Measurements from ENCODE around the gene DBET.
A peak's percentile ranks its signal among the peaks of the same experiment; 100 is the strongest.
"Not testable (repeated sequence)": the region's sequence is repeated elsewhere in the genome, so short reads cannot be mapped to it uniquely, and the experiment has no call there.

DBET gene

GRCh38 chr4:190106611-190107480, 42.5 kb downstream of the DBET start:
- not testable (repeated sequence) for H3K36me3 Mint-ChIP-seq (ENCODE audit: low read depth); H3K27me3 Mint-ChIP-seq; H3K4me1 Mint-ChIP-seq; ATAC-seq; H3K27ac Mint-ChIP-seq; H3K4me3 Mint-ChIP-seq; H3K9me3 Mint-ChIP-seq
- peak; percentile 4 for DNase-seq

DNA sequence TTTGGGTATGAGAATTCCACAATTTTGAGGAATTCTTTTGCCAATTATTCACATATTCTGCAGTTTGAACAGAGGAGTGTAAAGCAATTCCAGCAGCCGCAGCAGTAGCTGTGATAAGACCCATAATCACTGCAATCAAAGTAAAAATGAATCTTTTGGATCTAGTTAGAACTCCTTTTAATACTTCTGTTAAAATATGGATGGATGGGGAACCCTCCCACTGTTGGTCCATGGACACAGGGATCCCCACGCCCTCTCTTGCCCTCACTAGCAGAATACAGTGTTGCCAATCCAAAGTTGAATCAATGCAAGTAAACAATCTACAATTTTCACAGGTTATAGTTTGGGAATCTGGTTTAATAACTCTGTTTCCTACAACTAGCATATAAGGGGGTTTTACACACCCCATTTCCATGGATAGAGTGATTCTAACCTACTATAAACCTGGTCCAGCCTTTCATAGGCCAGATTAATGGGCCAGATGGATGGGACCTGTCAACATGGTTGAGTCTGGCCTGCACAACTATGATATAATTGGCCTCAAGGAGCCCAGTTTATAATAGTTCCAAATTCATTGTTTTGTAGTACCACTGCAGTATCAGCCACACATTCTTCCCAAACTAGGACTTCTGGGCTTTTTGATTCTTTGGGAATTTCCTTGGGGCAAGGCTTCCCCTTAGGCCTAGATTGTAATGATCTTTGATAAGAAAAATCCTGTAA, 43.6 kb downstream of the DBET start:
- H3K4me1 Mint-ChIP-seq; ATAC-seq; H3K27ac Mint-ChIP-seq; H3K36me3 Mint-ChIP-seq (ENCODE audit: low read depth); H3K9me3 Mint-ChIP-seq; H3K4me3 Mint-ChIP-seq; H3K27me3 Mint-ChIP-seq; DNase-seq: not testable (repeated sequence)

- DNase-seq = peak; percentile 1
- H3K27ac Mint-ChIP-seq; ATAC-seq; H3K36me3 Mint-ChIP-seq (ENCODE audit: low read depth); H3K4me3 Mint-ChIP-seq; H3K4me1 Mint-ChIP-seq; H3K27me3 Mint-ChIP-seq; H3K9me3 Mint-ChIP-seq: not testable (repeated sequence)
These were observed 44.5 kb downstream of the DBET start for GRCh38 chr4:190108756-190109155.

DNA sequence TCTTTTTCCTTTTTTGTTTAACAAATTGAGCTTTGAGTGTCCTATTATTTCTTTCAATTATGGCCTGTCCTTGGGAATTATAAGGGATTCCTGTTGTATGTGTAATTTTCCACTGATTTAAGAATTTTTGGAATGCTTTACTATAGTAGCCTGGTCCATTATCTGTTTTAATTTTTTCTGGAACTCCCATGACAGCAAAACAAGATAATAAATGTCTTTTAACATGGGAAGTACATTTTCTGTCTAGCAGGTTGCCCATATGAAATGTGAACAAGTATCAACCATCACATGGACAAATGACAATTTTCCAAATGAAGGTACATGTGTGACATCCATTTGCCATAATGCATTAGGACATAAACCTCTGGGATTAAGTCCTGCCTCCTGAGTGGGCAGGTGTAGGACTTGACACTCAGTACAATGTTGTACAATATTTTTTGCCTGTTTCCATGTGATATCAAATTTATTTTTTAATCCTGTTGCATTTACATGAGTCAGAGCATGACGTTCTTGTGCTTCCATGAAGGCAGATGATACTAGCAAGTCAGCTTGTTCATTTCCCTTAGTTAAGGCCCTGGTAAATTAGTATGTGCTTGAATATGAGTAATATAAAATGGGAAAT, 45.2 kb downstream of the DBET start:
- H3K4me1 Mint-ChIP-seq; H3K27ac Mint-ChIP-seq; ATAC-seq; DNase-seq; H3K36me3 Mint-ChIP-seq (ENCODE audit: low read depth); H3K4me3 Mint-ChIP-seq; H3K27me3 Mint-ChIP-seq; H3K9me3 Mint-ChIP-seq: not testable (repeated sequence)

DNA sequence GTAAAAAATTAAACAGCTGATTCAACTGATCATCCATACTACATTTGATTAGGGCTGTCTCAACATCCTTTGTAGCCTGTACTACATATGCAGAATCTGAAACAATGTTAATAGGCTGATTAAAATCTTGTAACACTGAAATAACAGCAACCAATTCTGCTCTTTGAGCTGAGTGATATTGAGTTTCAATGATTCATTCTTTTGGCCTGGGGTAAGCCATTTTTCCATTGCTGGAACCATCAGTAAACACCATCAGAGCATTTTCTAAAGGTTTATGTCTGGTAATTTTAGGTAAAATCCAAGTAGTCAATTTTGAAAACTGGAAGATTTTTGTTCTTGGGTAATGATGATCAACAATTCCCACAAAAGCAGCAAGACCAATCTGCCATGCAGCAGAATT, 45.7 kb downstream of the DBET start:
- not testable (repeated sequence) for H3K27ac Mint-ChIP-seq, DNase-seq, H3K4me3 Mint-ChIP-seq

DNA sequence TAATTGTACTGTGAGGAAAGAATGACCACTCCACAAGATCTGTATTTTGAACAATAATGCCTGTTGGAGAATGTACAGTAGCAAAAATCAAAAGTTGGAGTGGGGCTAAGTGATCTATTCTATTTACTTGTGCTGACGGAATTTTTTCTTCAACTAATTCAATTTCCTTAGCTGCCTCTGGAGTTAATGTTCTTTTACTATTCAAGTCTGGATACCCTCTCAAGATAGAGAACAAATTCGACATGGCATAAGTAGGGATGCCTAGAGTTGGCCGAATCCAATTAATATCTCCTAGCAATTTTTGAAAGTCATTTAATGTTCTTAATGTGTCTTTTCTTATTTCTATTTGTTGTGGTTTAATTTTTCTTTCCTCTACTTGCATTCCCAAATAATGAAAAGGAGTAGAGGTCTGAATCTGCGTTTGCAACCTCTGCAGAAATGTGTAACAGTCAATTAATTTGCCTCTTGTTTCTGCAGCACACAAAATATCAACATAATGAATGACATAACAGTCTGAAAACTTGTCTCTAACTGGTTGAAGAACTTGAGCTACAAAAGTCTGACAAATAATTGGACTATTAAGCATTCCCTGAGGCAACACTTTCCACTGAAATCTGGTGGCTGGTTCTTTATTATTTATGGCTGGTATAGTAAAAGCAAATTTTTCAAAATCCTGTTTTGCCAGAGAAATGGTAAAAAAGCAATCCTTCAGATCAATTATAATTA, 46.4 kb downstream of the DBET start:
- H3K9me3 Mint-ChIP-seq; ATAC-seq; H3K36me3 Mint-ChIP-seq (ENCODE audit: low read depth); H3K4me3 Mint-ChIP-seq; DNase-seq; H3K4me1 Mint-ChIP-seq; H3K27me3 Mint-ChIP-seq; H3K27ac Mint-ChIP-seq: not testable (repeated sequence)

More for the DNA sequence above, 45.7 kb downstream of the DBET start:
- ATAC-seq; H3K9me3 Mint-ChIP-seq; H3K27me3 Mint-ChIP-seq; H3K4me1 Mint-ChIP-seq; H3K36me3 Mint-ChIP-seq (ENCODE audit: low read depth): not testable (repeated sequence)

DNA sequence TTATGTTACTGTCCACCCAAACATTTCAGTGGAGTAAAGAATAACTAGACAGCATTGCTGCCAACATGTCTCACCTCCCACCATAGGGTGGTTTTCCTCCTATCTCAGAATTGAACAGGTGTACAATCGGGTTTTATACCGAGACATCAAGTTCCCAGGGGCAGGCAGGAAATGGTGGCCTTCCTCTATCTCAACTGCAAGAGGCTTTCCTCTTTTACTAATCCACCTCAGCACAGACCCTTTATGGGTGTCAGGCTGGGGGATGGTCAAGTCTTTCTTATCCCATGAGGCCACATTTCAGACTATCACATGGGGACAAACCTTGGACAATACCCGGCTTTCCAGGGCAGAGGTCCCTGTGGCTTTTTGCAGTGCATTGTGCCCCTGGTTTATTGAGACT, 48.6 kb downstream of the DBET start:
- H3K9me3 Mint-ChIP-seq; H3K27ac Mint-ChIP-seq; DNase-seq; ATAC-seq; H3K4me1 Mint-ChIP-seq; H3K27me3 Mint-ChIP-seq; H3K36me3 Mint-ChIP-seq (ENCODE audit: low read depth); H3K4me3 Mint-ChIP-seq: not testable (repeated sequence)

DNA sequence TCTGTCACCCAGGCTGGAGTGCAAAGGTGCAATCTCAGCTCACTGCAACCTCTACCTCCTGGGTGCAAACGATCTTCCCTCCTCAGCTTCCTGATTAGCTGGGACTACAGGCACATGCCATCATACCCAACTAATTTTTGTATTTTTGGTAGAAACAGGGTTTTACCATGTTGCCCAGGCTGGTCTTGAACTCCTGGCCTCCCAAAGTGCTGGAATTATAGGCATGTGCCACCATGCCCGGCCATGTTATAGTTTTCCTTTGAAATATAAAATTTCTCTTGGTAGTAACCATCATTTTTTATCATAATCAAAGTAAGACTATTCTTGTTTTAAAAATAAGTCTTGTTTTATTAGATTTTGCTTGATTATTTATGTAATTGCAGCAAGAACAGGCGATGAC, 50.7 kb downstream of the DBET start:
- ATAC-seq; H3K4me1 Mint-ChIP-seq; H3K36me3 Mint-ChIP-seq (ENCODE audit: low read depth); H3K27ac Mint-ChIP-seq; H3K27me3 Mint-ChIP-seq; H3K9me3 Mint-ChIP-seq; H3K4me3 Mint-ChIP-seq: not testable (repeated sequence)
- DNase-seq = peak; percentile 2
